LNCaP clone FGC (cell line): ENCODE results near the gene KRT8.

Experiments
- DNase-seq: peaks from one replicate; pipeline ENCODE4 v3.0.0-alpha.2; 2011; ENCODE audit warnings: low read depth
- H3K4me3 ChIP-seq: 2 replicates; pipeline ENCODE4 v1.5.1; 2011; ENCODE audit warnings: mild to moderate bottlenecking, low read depth, low read length, control low read depth
- TF ChIP-seq, protein P1 (sequence below): IDR thresholded peaks from 2 replicates; pipeline ENCODE4 v1.5.1; 2012; ENCODE audit warnings: mild to moderate bottlenecking; ENCODE audit not compliant: control insufficient read depth, insufficient read depth; ENCODE audit errors: extremely low read depth

The KRT8 gene

DNA sequence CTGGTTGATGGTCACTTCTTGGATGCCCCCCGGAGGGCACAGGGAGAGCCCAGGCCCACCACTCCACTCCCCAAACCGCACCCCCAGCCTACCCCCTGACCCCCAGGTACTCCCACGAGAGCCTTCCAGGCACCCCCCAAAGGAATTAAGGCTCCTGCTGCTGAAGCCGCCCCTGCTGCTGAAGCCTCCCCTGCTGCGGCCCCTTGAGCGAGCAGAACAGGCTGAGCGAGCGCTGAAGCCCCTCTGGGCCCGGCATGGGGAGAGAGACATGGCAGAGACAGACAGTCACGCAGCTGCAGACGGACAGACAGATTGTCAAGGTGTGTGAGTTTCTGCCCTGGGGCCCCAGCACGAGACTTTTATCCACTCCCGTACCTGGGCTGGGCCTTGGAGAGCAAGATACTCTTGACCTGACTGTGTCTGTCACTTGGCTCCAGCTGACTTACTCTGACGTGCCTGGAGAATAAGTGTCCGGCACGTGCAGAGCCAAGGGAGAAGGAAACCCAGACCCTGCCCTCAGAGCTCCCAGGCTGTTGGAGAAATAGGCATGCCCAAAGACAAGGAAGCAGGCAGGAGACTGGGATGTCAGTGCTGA lies 56.1 kb downstream of the KRT8 start, which contains the start of gene KRT78:
TSS of gene KRT78 (minus strand) at position 334 of the 595 bp plus-strand sequence. CDS start at position 270, 64 bp downstream.
- TF ChIP-seq, protein P1, sequence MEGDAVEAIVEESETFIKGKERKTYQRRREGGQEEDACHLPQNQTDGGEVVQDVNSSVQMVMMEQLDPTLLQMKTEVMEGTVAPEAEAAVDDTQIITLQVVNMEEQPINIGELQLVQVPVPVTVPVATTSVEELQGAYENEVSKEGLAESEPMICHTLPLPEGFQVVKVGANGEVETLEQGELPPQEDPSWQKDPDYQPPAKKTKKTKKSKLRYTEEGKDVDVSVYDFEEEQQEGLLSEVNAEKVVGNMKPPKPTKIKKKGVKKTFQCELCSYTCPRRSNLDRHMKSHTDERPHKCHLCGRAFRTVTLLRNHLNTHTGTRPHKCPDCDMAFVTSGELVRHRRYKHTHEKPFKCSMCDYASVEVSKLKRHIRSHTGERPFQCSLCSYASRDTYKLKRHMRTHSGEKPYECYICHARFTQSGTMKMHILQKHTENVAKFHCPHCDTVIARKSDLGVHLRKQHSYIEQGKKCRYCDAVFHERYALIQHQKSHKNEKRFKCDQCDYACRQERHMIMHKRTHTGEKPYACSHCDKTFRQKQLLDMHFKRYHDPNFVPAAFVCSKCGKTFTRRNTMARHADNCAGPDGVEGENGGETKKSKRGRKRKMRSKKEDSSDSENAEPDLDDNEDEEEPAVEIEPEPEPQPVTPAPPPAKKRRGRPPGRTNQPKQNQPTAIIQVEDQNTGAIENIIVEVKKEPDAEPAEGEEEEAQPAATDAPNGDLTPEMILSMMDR = no peak
- no peak within 1 kb of the TSS for H3K4me3 ChIP-seq
- DNase-seq = no peak

DNA sequence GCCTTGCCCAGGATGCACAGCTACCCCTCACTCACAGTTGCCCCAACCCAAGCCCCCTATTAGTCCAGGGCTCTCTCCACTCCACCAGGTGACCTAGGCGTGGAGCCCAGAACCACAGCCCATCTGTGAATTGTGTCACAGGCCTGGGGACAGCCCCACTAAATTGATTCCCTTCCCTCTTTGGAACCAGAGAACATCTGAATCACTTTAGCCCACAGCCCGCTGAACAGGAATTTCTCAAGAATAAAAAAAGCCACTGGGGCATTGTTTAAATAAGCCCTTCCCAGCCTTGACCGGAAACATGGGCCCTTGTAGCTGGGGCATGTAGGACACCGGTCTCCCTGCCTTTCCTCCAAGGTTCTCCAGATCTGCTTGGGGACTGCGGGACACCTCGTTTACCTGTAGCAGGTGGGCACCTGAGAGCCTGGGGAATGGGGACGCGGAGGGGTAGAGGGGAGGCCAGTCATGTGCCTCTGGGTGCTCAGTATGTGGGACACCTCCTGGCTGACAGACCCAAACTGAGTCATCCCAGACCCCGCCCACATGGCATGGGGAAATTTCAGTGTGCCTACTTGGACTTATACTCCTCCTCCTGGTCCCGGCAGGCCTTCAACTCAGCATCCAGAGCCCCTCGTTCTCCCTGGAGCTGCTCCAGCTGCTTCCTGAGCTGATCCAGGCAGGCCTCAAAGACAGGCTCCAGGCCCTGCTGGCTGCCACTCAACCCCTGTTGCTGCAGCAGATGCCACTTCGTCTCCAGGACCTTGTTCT lies 57.4 kb downstream of the KRT8 start:
- TF ChIP-seq, protein P1 = no peak
- no peak overlapping the region for H3K4me3 ChIP-seq
- DNase-seq = no peak
